Prostate gland (tissue), 2 donors: ENCODE measurements around the gene FBXO47. TPM values are rescaled to one million over a fixed set of nuclear protein-coding genes. Genes with fewer than 3 reads are reported as not detected.

Source experiments
- DNase-seq: peaks from one replicate; pipeline ENCODE4 v3.0.0-alpha.2; 2019; ENCODE audit warnings: low spot score
- H3K27ac ChIP-seq, 2 donors: fragments of 200-600 bp; sonication (generic); 2 replicates each; pipeline ENCODE4 v1.5.1; 2017 to 2019
- H3K27me3 ChIP-seq: fragments of 200-600 bp; sonication (generic); replicated peaks from 2 replicates; pipeline ENCODE4 v1.5.1; 2019; ENCODE audit not compliant: insufficient read depth
- H3K36me3 ChIP-seq, 2 donors: fragments of 200-600 bp; sonication (generic); 1 replicate in 1 of 2; 2 replicates in 1 of 2; pipeline versions ENCODE4 v1.5.1 to v1.8.1; 2017 to 2019
- H3K4me1 ChIP-seq: fragments of 200-600 bp; sonication (generic); replicated peaks from 2 replicates; pipeline ENCODE4 v1.5.1; 2019
- H3K4me3 ChIP-seq, 2 donors: fragments of 200-600 bp; sonication (generic); 2 replicates each; pipeline ENCODE4 v1.5.1; 2017 to 2019
- H3K9me3 ChIP-seq: fragments of 200-600 bp; sonication (generic); 2 replicates; pipeline ENCODE4 v1.5.1; 2017
- CTCF ChIP-seq, 4 experiments: fragments of 200-600 bp in 2 of 4; fragments of 450-650 bp in 2 of 4; sonication (generic) in 2 of 4; IDR thresholded peaks; 1 replicate in 3 of 4; 2 replicates in 1 of 4; pipeline ENCODE4 v1.5.1; 2016 to 2019; ENCODE audit warnings: antibody characterized with exemption in 4 of 4, mild to moderate bottlenecking in 2 of 4, moderate library complexity in 2 of 4
- POLR2A ChIP-seq: fragments of 450-650 bp; IDR thresholded peaks from one replicate; pipeline ENCODE4 v1.6.1; 2016; ENCODE audit warnings: antibody characterized with exemption, mild to moderate bottlenecking
- POLR2AphosphoS5 ChIP-seq: sonication (generic); formaldehyde crosslinking; IDR thresholded peaks from one replicate; pipeline ENCODE4 v1.6.1; 2017; ENCODE audit warnings: antibody characterized with exemption
- WGBS: methylation state at CpG from one replicate; pipeline ENCODE4 v1.1.5; 2018; 5-methylcytosine and 5-hydroxymethylcytosine counted together
- intact Hi-C: fragments of 100-400 bp; cut with DNase I; formaldehyde crosslinking; loops from one replicate; pipeline ENCODE4 v1.14.2; 2022
- total RNA-seq, 2 donors: library from RNA; depleted of rRNA; stranded (reverse); fragments of >200 nt; gene quantifications; one replicate each; pipeline ENCODE4 v1.1.0, GENCODE V29; 2016

Gene FBXO47
- total RNA-seq, 2 donors from 2014 or later, result 5.1 TPM; not detected in 1

DNA sequence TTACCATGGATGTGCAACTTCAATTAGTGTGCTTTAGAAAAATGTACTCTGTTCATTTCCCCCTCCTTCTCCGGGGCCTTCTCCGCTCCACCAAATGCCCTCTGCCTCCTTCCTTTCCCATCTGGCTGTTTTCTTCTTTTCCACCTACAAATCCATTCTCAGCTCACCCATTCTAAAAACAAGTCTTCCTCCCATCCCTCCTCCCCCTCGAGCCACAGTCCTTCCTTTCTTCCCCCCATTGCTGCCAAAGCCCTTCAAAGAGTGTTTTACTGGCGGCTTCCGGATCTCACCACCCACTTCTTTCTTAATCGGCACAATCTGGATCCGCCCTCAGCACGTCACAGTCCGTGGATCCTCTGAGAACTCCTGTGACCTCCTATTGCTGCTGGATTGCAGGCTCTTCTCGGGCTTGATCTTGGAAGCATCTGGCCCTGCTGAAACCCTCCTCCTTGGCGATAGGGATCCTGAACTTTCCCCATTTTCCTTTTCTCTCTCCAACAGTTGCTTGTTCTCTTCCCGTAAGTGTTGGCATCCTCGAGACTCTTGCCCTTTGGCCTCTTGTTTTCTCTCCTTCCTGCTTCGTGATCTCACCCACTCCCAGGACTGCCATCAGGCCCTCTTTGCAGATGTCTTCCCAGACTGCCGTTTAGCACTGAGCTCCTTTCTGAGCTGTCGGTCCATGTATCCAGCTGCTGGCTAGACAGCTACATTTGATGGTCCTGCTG is 36.0 kb upstream of the FBXO47 start:
- TF ChIP-seq POLR2A, result no peak
- no peak for TF ChIP-seq CTCF (IDR thresholded peaks at IDR 0.05)
- TF ChIP-seq POLR2AphosphoS5, result no peak
- 24% methylated on average over 16 of the region's 16 CpGs for WGBS
- intact Hi-C loops, result no loop called here
- no peaks in the 10 kb centered on the region for H3K27me3 ChIP-seq
- DNase-seq, result peak; percentile 9
- H3K9me3 ChIP-seq, result no peaks in the 10 kb centered on the region
- H3K4me3 ChIP-seq, result no peak overlapping the region
- no peaks in the 10 kb centered on the region for H3K36me3 ChIP-seq
- peak overlapping the region; percentile 54 to 61 for H3K27ac ChIP-seq
- H3K4me1 ChIP-seq, result no peaks in the 10 kb centered on the region

DNA sequence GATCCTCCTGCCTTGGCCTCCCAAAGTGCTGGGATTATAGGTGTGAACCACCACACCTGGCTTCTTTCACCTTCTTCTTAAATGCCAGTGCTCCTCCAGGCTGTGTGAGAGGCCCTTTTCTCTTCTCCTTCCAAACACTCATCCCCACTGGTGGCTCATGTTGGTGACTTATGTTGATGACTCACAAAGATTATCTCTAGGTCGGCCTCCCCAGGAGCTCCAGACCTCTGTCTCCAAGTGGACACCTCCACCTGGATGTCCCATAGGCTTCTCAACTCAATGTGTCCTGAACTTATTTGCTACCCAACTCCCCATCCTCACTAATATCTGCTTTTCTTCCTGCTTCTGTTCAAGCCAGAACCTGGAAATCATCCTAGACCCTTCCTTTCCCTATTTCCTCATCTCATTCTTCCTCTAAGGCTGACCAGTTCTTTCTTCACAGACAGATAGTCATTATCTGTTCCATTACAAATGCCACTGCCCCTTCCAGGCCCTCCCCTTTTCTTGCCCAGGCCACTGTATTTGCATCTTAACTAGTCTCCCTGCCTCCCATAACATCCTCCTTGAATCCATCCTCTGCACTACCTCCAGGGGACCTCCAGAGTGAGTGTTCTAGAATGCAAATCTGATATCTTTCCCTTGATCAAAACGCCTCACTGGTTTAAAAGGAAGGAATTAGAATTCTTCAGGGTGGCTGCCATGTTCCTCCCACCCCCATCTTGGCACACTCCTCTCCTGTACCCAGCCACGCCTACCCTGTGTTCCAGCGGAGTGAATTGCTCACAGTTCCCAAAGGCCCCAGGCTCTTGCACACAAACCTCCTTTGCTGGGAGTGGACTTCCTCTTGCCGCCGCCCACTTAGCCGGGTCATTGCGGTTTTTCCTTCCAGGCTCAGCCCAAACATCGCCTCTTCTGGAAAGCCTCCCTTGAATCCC is 34.8 kb upstream of the FBXO47 start:
- Histone ChIP-seq H3K27me3 (no peaks in the 10 kb centered on the region), H3K4me1 (no peaks in the 10 kb centered on the region), H3K27ac (peak overlapping the region; percentile 54 to 61), H3K36me3 (no peaks in the 10 kb centered on the region), H3K4me3 (no peak overlapping the region), H3K9me3 (no peaks in the 10 kb centered on the region)
- peak; percentile 8 for TF ChIP-seq POLR2AphosphoS5
- no peak for TF ChIP-seq POLR2A
- no peak for DNase-seq
- WGBS, result 32% methylated on average over 9 of the region's 9 CpGs
- intact Hi-C loops, result no loop called here

DNA sequence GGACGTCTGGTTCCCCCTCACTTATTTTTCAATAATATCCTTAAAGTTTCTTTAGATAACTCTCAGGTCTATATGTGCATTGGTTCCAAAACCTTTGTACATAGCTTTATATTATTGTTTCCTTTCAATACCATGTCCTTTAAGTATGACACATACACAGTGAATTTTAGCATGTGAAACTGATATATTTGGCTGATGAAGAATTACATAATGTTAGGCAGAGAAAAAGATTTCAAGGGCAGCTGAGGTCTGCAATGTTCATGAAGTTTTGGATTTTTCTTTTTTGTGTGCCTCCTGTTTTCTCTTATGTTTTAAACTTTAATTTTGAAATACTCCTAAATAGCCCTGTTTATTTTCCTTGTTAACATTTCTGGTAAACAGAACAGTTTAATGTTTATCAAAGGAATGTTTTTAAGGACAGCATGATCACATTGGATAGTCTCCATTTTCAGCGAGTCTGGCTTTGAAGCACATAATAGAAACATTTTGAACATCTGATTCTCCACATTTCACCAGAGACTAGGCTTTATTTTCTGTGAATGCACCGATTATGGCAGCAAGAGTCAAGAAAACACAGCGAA is 32.9 kb upstream of the FBXO47 start:
- H3K36me3 ChIP-seq, result no peaks in the 10 kb centered on the region
- WGBS, result 39% methylated on average over 4 of the region's 4 CpGs
- TF ChIP-seq CTCF (IDR thresholded peaks at IDR 0.05) (no peak), POLR2AphosphoS5 (no peak), POLR2A (no peak)
- peak overlapping the region; percentile 13 to 61 for H3K27ac ChIP-seq
- H3K9me3 ChIP-seq, result no peaks in the 10 kb centered on the region
- no peaks in the 10 kb centered on the region for H3K27me3 ChIP-seq
- DNase-seq, result no peak
- no peaks in the 10 kb centered on the region for H3K4me1 ChIP-seq
- intact Hi-C loops, result no loop called here
- no peak overlapping the region for H3K4me3 ChIP-seq

DNA sequence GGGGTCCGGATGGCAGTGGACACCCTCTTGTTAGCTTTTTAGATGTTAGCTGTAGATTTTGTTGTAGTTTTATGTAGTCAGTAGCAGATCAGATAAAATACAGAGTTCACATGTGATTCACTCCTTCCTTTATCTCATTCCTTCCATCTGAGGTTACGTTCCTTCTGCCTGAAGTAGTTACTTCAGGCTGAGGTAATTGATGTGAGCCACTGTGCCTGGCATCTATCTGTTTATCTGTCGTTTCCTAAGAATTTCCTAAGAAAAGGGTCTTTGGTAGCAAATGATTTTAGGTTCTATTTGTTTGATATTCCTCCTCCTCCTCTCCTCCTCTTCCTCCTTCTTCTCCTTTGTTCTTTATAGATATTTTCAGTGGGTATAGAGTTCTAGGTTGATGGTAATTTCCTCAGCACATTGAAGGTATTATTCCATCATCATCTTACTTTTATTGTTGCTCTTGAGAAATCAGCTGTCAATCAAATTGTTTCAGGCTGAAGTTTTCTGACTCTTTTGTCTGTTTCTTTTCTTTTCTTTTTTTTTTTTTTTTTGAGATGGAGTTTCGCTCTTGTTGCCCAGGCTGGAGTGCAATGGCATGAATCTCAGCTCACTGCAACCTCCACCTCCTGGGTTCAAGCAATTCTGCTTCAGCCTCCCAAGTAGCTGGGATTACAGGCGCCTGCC is 29.6 kb upstream of the FBXO47 start:
- TF ChIP-seq POLR2AphosphoS5 (no peak), POLR2A (no peak), CTCF (IDR thresholded peaks at IDR 0.05) (no peak)
- Histone ChIP-seq H3K4me3 (no peak overlapping the region), H3K27me3 (no peaks in the 10 kb centered on the region), H3K4me1 (no peaks in the 10 kb centered on the region), H3K9me3 (no peaks in the 10 kb centered on the region), H3K27ac (no peak overlapping the region), H3K36me3 (no peaks in the 10 kb centered on the region)
- intact Hi-C loops, result no loop called here
- WGBS, result 92% methylated on average over 5 of the region's 5 CpGs
- no peak for DNase-seq

DNA sequence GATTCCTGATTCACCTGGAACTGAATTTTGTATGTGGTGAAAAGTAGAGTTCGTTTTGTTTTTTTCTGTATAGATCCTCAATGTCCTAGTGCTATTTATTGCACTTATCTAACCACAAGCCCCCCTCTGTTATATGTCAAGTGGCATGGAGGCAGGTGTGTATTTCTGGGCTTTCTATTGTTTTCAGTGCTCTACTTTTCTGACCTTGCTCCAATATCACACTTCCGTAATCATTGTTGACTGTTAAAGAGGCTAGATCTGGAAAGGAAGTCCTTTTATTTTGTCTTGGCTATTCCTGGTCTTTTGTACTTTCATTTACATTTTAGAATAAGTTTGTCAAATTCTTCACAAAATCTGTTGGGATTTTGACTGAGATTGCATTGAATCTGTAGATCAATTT is 26.8 kb upstream of the FBXO47 start:
- Histone ChIP-seq H3K4me1 (no peaks in the 10 kb centered on the region), H3K36me3 (no peaks in the 10 kb centered on the region), H3K9me3 (no peaks in the 10 kb centered on the region), H3K27me3 (no peaks in the 10 kb centered on the region), H3K27ac (no peak overlapping the region), H3K4me3 (no peak overlapping the region)
- no peak for DNase-seq
- intact Hi-C loops, result no loop called here
- TF ChIP-seq POLR2AphosphoS5, result no peak
- no peak for TF ChIP-seq CTCF (IDR thresholded peaks at IDR 0.05)
- TF ChIP-seq POLR2A, result no peak
- WGBS, result 47% methylated on average over 2 of the region's 2 CpGs
